Hepatocyte (in vitro differentiated cells): ENCODE measurements around the gene COMMD4. TPM values are rescaled to one million over a fixed set of nuclear protein-coding genes. Genes with fewer than 3 reads are reported as not detected.
A peak's percentile ranks its signal among the peaks of the same experiment; 100 is the strongest.
"Not testable (repeated sequence)": the region's sequence is repeated elsewhere in the genome, so short reads cannot be mapped to it uniquely, and the experiment has no call there.

Source experiments
- DNase-seq: peaks from one replicate; pipeline ENCODE4 v3.0.0-alpha.2; 2016; ENCODE audit warnings: low spot score
- H2AFZ ChIP-seq: fragments of 200-600 bp; sonication (generic); 2 replicates; pipeline ENCODE4 v1.6.0; 2016; ENCODE audit warnings: antibody characterized with exemption, mild to moderate bottlenecking
- H3K27ac ChIP-seq: fragments of 200-600 bp; sonication (generic); 2 replicates; pipeline ENCODE4 v1.5.1; 2016; ENCODE audit warnings: mild to moderate bottlenecking
- H3K27me3 ChIP-seq: fragments of 200-600 bp; sonication (generic); 2 replicates; pipeline ENCODE4 v1.6.1; 2016
- H3K36me3 ChIP-seq: fragments of 200-600 bp; sonication (generic); replicated peaks from 2 replicates; pipeline ENCODE4 v1.5.1; 2016; ENCODE audit warnings: low read depth; ENCODE audit not compliant: insufficient read depth
- H3K4me1 ChIP-seq: fragments of 200-600 bp; sonication (generic); 2 replicates; pipeline ENCODE4 v1.5.1; 2016; ENCODE audit warnings: mild to moderate bottlenecking, moderate library complexity; ENCODE audit not compliant: insufficient read depth
- H3K4me2 ChIP-seq: fragments of 200-600 bp; sonication (generic); 2 replicates; pipeline ENCODE4 v1.6.0; 2016
- H3K4me3 ChIP-seq: fragments of 200-600 bp; sonication (generic); 2 replicates; pipeline ENCODE4 v1.5.1; 2016; ENCODE audit warnings: mild to moderate bottlenecking
- H3K79me2 ChIP-seq: fragments of 200-600 bp; sonication (generic); 2 replicates; pipeline ENCODE4 v1.6.0; 2017; ENCODE audit warnings: mild to moderate bottlenecking
- H3K9me2 ChIP-seq: fragments of 200-600 bp; sonication (generic); replicated peaks from 2 replicates; pipeline ENCODE4 v1.6.0; 2017; ENCODE audit warnings: mild to moderate bottlenecking; ENCODE audit not compliant: insufficient read depth
- H3K9me3 ChIP-seq: fragments of 200-600 bp; sonication (generic); 2 replicates; pipeline ENCODE4 v1.5.1; 2016; ENCODE audit warnings: low read depth, mild to moderate bottlenecking
- H4K20me1 ChIP-seq: fragments of 200-600 bp; sonication (generic); 2 replicates; pipeline ENCODE4 v1.6.0; 2016; ENCODE audit warnings: mild to moderate bottlenecking; ENCODE audit not compliant: insufficient read depth, poor library complexity, severe bottlenecking
- CTCF ChIP-seq: fragments of 200-600 bp; sonication (generic); IDR thresholded peaks from 2 replicates; pipeline ENCODE4 v1.5.1; 2016; ENCODE audit warnings: antibody characterized with exemption, mild to moderate bottlenecking; ENCODE audit not compliant: poor library complexity
- EZH2 ChIP-seq: fragments of 200-600 bp; sonication (generic); IDR thresholded peaks from 2 replicates; pipeline ENCODE4 v1.6.1; 2016; ENCODE audit warnings: antibody characterized with exemption, mild to moderate bottlenecking, borderline replicate concordance
- EZH2phosphoT487 ChIP-seq: fragments of 200-600 bp; sonication (generic); IDR thresholded peaks from one replicate; pipeline ENCODE4 v1.6.1; 2018; ENCODE audit warnings: antibody characterized with exemption, mild to moderate bottlenecking, low read depth, moderate library complexity; ENCODE audit not compliant: unreplicated experiment, severe bottlenecking
- WGBS: methylation state at CpG from one replicate; pipeline ENCODE4 v1.1.6; 2016; ENCODE audit warnings: low lambda C conversion rate; ENCODE audit errors: missing lambda C conversion rate; 5-methylcytosine and 5-hydroxymethylcytosine counted together
- polyA plus RNA-seq: library from polyadenylated mRNA; unstranded; fragments of >200 nt; fragmentation: Nextera tagmentation; extraction: Ambion mirVana; gene quantifications from 2 replicates; pipeline ENCODE4 v1.2.1, GENCODE V29; 2016
- total RNA-seq: library from RNA; depleted of rRNA; stranded (reverse); fragments of >200 nt; gene quantifications from 2 replicates; pipeline ENCODE4 v1.2.3, GENCODE V29; 2014

Gene COMMD4
- total and polyA plus RNA-seq, 2 experiments from 2014 or later, result 70.3 to 105 TPM

GRCh38 chr15:75342221-75342620 is 6.4 kb downstream of the COMMD4 start:
- Histone ChIP-seq H3K27ac (no peak overlapping the region), H4K20me1 (no peaks in the 10 kb centered on the region), H3K79me2 (peaks cover under 1% of the 10 kb centered on the region), H3K9me3 (no peaks in the 10 kb centered on the region), H3K4me1 (no peaks in the 10 kb centered on the region), H3K4me3 (no peak overlapping the region), H2AFZ (no peak overlapping the region), H3K4me2 (no peak overlapping the region), H3K36me3 (no peaks in the 10 kb centered on the region), H3K27me3 (no peaks in the 10 kb centered on the region), H3K9me2 (no peaks in the 10 kb centered on the region)
- TF ChIP-seq EZH2, result no peak
- TF ChIP-seq EZH2phosphoT487, result no peak
- TF ChIP-seq CTCF, result no peak
- no peak for DNase-seq
- WGBS, result 86% methylated on average over 6 of the region's 6 CpGs

DNA sequence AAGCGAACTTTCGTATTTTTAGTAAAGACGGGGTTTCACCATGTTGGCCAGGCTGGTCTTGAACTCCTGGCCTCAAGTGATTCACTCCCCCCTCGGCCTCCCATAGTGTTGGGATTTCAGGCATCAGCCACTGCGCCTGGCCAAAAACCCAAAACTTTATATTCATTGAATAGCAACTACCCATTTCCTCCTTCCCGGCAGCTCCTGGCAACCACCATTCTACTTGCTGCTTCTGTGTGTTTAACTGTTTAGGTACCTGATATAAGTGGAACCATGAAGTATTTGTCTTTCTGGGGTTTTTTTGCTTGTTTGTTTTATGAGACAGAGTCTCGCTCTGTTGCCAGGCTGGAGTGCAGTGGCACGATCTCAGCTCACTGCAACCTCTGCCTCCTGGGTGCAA is 8.1 kb downstream of the COMMD4 start:
- not testable (repeated sequence) for H3K4me2 ChIP-seq, H3K9me2 ChIP-seq, H3K4me1 ChIP-seq, DNase-seq, H3K4me3 ChIP-seq, H3K36me3 ChIP-seq, H2AFZ ChIP-seq, H3K27ac ChIP-seq, H3K27me3 ChIP-seq, H3K9me3 ChIP-seq, H4K20me1 ChIP-seq, H3K79me2 ChIP-seq
- WGBS, result 75% methylated on average over 8 of the region's 8 CpGs

- H3K4me1 ChIP-seq, result peaks cover 7% of the 10 kb centered on the region
- peak within 1 kb of the TSS; percentile 33 for H3K27ac ChIP-seq
- no peaks in the 10 kb centered on the region for H3K9me2 ChIP-seq
- peak within 1 kb of the TSS; percentile 94 for H3K4me2 ChIP-seq
- no peaks in the 10 kb centered on the region for H3K9me3 ChIP-seq
- DNase-seq, result peak; percentile 28
- WGBS, result 16% methylated on average over 20 of the region's 20 CpGs
- TF ChIP-seq EZH2phosphoT487 (no peak), CTCF (no peak), EZH2 (no peak)
- H3K4me3 ChIP-seq, result peak within 1 kb of the TSS; percentile 90
- no peaks in the 10 kb centered on the region for H4K20me1 ChIP-seq
- peak within 1 kb of the TSS; percentile 91 for H2AFZ ChIP-seq
- H3K79me2 ChIP-seq, result no peaks in the 10 kb centered on the region
- no peaks in the 10 kb centered on the region for H3K27me3 ChIP-seq
- H3K36me3 ChIP-seq, result no peaks in the 10 kb centered on the region
Observed at GRCh38 chr15:75346796-75347221, 10.9 kb downstream of the COMMD4 start, which contains the start of gene NEIL1. Gene NEIL1 (plus strand): TSS chr15:75347039. CDS start chr15:75348906, 1,867 bp downstream.

GRCh38 chr15:75347222-75348033 is 11.6 kb downstream of the COMMD4 start:
- TF ChIP-seq CTCF (no peak), EZH2phosphoT487 (no peak), EZH2 (no peak)
- peak overlapping the region; percentile 91 for H2AFZ ChIP-seq
- no peaks in the 10 kb centered on the region for H3K9me3 ChIP-seq
- H3K4me1 ChIP-seq, result peaks cover 7% of the 10 kb centered on the region
- no peaks in the 10 kb centered on the region for H4K20me1 ChIP-seq
- no peaks in the 10 kb centered on the region for H3K79me2 ChIP-seq
- DNase-seq, result peak; percentile 75
- H3K36me3 ChIP-seq, result no peaks in the 10 kb centered on the region
- H3K9me2 ChIP-seq, result no peaks in the 10 kb centered on the region
- H3K4me2 ChIP-seq, result peak overlapping the region; percentile 94
- peak overlapping the region; percentile 33 for H3K27ac ChIP-seq
- no peaks in the 10 kb centered on the region for H3K27me3 ChIP-seq
- 2% methylated on average over 31 of the region's 65 CpGs for WGBS
- H3K4me3 ChIP-seq, result peak overlapping the region; percentile 90
